Measurements from ENCODE around the gene PTPRE.
A peak's percentile ranks its signal among the peaks of the same experiment; 100 is the strongest.

The PTPRE gene

GRCh38 chr10:127934383-127934782, 27.5 kb downstream of the PTPRE start:
- no peak overlapping the region for H3K4me3 ChIP-seq (ENCODE audit: low read depth, low read length)
- no peak for TF ChIP-seq CTCF (IDR thresholded peaks at IDR 0.05; ENCODE audit: low read depth, low read length)
- no peak for DNase-seq (ENCODE audit: low read depth, low spot score)
- in situ Hi-C loops (cut with HindIII; ENCODE audit: low sequenced_read_pairs), result no loop called here

GRCh38 chr10:127935071-127935561, 28.2 kb downstream of the PTPRE start:
- DNase-seq (ENCODE audit: low read depth, low spot score), result peak; percentile 25
- in situ Hi-C loops (cut with HindIII; ENCODE audit: low sequenced_read_pairs), result no loop called here
- no peak for TF ChIP-seq CTCF (IDR thresholded peaks at IDR 0.05; ENCODE audit: low read depth, low read length)
- H3K4me3 ChIP-seq (ENCODE audit: low read depth, low read length), result no peak overlapping the region

- in situ Hi-C loops (cut with HindIII; ENCODE audit: low sequenced_read_pairs), result no loop called here
Measured at GRCh38 chr10:127937069-127937468, 30.2 kb downstream of the PTPRE start.

GRCh38 chr10:127937915-127938463, 31.1 kb downstream of the PTPRE start:
- no peak overlapping the region for H3K4me3 ChIP-seq (ENCODE audit: low read depth, low read length)
- no peak for DNase-seq (ENCODE audit: low read depth, low spot score)
- in situ Hi-C loops (cut with HindIII; ENCODE audit: low sequenced_read_pairs), result no loop called here
- TF ChIP-seq CTCF (IDR thresholded peaks at IDR 0.05; ENCODE audit: low read depth, low read length), result no peak

More at GRCh38 chr10:127937069-127937468, 30.2 kb downstream of the PTPRE start:
- no peak for DNase-seq (ENCODE audit: low read depth, low spot score)
- TF ChIP-seq CTCF (IDR thresholded peaks at IDR 0.05; ENCODE audit: low read depth, low read length), result no peak
- no peak overlapping the region for H3K4me3 ChIP-seq (ENCODE audit: low read depth, low read length)

- DNase-seq (ENCODE audit: low read depth, low spot score), result no peak
- in situ Hi-C loops (cut with HindIII; ENCODE audit: low sequenced_read_pairs), result no loop called here
- H3K4me3 ChIP-seq (ENCODE audit: low read depth, low read length), result no peak overlapping the region
- TF ChIP-seq CTCF (IDR thresholded peaks at IDR 0.05; ENCODE audit: low read depth, low read length), result no peak
Measured at GRCh38 chr10:127939786-127940330, 33.0 kb downstream of the PTPRE start.

GRCh38 chr10:127940866-127941640, 34.1 kb downstream of the PTPRE start:
- no peak for TF ChIP-seq CTCF (IDR thresholded peaks at IDR 0.05; ENCODE audit: low read depth, low read length)
- DNase-seq (ENCODE audit: low read depth, low spot score), result no peak
- no peak overlapping the region for H3K4me3 ChIP-seq (ENCODE audit: low read depth, low read length)
- in situ Hi-C loops (cut with HindIII; ENCODE audit: low sequenced_read_pairs), result no loop called here
